Fibroblast of skin of abdomen (primary cell): ENCODE data around the gene ITGB2.

Experiments
- DNase-seq: peaks from one replicate; pipeline ENCODE4 v3.0.0-alpha.2; 2013

ITGB2 gene

DNA sequence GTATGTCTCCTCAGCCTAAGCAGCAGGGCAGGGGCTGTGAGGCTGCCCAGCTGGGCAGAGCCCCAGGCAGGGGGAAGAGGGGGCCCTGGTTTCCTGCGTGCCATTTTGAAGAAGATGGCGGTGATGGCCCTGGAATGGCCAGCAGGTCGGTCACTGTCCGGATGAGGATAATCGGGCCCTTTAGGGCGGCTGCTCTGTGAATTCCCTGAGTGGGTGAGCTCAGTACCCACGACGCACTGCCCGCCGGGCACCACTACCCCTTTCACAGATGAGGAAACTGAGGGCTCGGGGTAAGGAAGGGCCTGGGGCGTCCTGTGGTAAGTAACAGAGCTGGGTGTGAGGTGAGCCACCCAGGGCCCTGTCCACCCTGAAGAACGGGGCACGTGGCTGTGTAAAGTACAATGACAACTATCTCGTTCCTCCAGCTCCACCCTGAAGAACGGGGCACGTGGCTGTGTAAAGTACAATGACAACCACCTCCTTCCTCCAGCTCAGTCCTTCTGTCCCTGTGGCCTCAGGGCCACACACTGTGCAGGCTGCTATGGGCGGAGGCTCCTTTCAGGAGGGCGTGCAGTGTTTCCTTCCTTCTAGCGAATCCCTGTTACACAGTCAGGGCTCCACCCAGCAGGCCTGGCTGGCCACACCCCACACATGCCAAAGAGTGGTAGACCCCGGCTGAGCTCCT lies 23.2 kb downstream of the ITGB2 start:
- DNase-seq, result no peak

DNA sequence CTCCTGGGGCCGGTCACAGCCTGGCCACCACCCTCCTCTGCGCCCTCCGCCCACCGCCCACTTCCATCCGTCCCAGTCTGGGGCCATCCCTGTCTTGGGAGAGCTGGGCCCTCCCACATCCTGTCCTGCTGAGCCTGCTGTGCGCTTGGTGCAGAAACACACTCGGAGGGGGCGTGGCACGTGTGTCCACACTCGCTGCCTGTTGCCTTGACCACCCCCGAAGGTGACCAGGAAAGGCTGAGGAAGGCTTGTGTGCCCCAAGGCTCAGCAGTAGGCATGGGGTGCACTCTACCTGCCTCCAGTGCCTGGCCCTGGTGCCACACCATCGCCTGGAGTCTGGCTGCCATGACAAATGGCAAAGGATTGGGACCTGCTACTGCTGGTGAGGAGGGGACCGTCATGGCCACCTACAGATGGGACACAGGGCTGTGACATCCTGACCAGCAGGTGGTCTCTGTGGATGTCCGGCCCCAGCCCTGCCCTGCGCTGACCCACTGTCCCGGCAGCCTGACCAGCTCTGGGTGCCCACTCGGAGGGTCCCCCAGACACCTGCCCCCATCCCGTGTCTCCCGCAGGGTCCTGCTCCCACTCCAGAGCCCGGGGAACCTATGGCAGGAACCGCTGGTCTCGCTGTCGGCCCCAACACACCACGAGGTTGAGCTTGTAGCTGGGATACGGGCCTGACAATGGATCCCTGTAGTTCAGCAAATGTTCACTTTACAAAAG lies 24.0 kb downstream of the ITGB2 start:
- DNase-seq, result no peak

DNA sequence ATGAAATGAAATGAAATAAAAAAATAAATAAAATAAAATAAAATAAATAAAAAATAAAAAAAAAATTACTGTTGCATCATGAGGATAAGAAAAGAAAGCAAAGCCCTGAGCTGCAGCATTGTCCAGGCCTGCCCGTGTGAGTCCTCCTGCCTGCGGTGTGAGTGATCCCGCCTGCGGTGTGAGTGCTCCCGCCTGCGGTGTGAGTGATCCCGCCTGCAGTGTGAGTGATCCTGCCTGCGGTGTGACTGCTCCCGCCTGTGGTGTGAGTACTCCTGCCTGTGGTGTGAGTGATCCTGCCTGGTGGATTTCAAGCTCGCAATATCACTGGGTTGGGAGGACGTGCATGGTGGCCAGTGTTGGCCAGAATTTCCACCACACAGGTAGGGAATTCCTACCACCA lies 24.8 kb downstream of the ITGB2 start:
- no peak for DNase-seq

DNA sequence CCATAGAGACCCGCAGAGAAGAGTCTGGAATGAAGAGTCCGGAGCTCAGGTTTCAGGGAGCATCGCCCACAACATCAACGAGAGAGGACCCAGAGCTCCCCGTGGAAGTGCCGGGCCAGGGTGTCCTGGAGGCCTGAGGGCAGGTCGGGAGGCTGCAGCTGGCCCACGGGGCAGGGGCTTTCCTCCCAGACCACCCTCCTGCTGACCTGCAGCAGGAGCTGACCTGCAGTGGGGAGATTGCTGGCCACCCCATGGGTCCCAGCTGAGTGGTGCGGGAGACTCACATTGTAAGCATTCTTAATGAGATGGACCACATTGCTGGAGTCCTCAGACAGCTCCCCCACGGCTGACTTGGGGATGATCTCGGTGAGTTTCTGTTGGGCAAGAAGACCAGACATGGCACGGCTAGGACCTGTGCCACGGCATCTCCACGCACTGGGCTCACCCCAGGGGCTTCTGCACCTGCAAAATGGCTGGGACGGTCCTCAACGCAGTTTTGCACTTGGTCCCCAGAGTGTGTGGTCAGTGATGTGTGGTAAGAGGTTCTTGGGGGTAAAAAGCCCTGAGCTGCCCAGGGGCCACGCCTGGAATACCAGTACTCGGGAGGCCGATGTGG lies 25.9 kb downstream of the ITGB2 start:
- no peak for DNase-seq

DNA sequence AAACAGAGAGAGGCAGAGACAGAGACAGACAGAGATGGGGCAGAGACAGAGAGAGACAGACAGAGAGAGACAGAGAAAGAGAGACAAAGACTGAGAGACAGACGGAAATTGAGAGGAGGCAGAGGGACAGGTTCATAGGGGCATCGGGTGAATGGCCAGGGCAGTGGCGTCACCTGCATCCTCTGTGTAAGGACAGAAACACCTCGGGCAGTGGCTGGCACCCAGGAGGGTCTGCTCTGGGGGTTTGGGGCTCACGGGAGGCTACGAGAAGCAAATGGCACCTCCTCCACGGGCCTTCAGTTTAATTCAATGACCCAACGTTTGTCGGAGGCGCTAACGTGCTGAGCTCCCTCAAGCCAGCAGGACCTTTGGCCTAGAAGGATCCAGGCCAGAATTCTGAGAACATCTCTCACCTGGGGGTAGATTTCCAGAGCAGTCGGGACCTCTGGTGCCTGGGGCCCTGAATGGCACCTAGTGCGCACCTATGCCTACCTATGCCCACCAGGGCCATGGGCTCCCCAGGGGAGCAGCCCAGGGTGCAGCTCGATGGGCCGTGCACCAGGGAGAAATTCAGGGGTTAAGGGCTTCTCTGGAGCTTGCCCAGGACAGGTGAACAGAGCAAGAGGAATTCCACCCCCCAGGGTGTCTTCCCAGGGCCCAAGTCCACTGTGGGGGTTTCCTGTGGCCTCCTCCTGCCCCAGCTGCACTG lies 26.6 kb downstream of the ITGB2 start:
- DNase-seq, result no peak

GRCh38 chr21:44893278-44893556 lies 27.5 kb downstream of the ITGB2 start:
- DNase-seq, result no peak

DNA sequence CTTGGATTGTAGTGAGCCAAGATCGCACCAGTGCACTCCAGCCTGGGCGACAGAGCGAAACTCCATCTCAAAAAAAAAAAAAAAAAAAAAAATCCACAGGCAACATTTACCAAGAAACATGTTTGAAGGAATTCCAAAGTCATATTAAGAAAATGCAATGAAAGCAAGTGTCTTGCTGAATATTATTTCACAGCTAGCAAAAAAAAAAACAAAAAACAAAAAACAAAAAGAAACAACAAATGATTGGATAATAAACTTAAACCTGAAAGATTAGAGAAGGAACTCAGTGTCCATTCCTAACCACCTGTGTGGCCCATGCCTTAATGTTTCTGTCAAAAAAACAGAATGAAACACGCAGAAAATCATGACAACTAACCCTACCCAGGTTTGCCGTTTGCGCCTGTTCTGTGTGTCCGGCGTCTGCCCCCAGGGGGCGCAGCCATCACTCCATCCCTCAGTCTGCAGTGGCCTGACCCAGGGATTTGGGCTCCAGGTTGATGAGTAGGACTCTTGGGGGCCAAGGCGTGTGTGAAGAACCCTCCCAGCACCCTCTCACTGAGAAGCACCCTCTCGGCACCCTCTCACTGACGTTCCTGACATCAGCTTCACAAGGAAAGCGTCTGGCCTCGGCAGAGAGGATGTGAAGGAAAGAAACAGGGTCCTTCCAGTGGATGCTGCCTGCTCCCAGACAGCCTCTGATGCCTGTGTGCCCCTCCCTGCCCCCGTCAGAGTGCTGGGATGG lies 28.0 kb downstream of the ITGB2 start:
- DNase-seq, result no peak

GRCh38 chr21:44892095-44892494 lies 28.6 kb downstream of the ITGB2 start:
- DNase-seq, result no peak

- no peak for DNase-seq
These were observed 29.1 kb downstream of the ITGB2 start for GRCh38 chr21:44891631-44892031.

DNA sequence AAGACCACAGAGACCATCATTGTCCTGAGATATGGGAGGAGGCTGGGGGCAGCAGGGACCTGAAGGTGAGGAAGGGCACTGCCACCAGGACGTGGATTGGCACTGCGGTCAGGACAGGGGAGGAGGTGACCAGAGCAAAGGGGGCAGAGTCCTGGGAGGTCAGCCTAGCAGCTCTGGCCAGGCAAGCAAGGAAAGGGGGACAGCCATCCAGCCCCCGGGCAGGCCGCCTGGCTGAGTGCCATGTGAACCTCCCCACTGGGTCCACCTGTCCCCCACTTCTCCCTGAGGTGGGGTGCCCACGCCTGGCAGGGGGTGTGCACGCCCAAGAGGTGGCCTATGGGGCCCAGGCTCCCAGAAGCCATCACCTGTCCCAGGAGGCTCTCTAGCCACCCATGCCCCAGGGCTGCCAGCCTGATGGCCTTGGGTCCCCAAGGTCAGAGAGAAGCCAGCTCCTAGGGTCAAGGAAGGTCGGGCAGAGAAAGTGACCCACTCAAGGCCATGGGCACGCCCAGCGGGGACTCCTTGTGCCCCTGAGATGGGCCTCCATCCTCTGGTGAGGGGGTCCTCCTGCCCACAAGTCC lies 29.6 kb downstream of the ITGB2 start:
- DNase-seq, result no peak

GRCh38 chr21:44890338-44890931 lies 30.3 kb downstream of the ITGB2 start:
- no peak for DNase-seq

GRCh38 chr21:44889625-44890337 lies 30.9 kb downstream of the ITGB2 start:
- no peak for DNase-seq

DNA sequence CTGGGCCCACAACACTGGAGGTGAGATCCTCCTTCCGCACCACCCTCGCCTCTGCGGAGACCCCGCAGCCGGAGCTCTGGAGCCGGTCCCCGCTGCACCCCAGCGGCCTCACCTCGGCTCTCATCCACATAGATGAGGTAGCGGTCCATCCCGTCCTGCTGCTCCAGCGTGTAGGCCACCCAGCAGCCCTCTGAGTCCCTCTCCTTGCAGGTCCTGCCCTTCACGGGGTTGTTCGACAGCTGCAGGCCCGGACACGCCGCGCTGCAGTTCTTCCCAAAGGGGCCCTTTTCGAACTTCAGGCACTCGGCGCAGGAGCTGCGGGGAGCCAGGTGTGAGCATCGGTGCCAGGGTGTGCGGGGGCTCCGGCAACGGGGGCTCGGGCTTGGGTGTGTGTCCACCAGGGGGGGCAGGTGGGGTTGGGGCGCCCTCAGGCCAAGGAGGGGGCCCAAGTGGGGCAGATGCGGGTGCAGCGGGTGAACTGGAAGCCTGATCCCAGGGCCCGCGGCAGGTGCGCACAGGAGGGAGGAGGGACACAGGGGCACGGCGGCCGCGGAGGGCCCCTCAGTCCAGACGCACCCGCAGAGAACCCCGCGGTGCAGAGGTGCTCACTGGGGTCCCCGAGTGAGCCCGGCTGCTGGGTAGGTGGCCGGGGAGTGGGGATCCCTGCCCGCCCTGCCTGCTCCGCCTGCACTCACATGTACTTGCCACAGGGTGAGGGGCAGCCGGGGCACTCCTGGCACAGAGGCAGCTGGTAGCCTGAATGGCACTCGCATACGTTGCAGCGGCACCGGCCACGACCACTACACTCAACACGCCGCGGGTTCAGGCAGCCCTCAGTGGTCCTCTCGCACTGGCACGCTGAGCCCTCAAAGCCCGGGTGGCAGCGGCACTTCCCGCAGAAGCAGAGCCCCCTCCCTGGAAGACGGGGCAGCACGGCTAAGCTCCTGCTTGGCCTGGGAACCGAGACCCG lies 31.8 kb downstream of the ITGB2 start:
- DNase-seq, result no peak

DNA sequence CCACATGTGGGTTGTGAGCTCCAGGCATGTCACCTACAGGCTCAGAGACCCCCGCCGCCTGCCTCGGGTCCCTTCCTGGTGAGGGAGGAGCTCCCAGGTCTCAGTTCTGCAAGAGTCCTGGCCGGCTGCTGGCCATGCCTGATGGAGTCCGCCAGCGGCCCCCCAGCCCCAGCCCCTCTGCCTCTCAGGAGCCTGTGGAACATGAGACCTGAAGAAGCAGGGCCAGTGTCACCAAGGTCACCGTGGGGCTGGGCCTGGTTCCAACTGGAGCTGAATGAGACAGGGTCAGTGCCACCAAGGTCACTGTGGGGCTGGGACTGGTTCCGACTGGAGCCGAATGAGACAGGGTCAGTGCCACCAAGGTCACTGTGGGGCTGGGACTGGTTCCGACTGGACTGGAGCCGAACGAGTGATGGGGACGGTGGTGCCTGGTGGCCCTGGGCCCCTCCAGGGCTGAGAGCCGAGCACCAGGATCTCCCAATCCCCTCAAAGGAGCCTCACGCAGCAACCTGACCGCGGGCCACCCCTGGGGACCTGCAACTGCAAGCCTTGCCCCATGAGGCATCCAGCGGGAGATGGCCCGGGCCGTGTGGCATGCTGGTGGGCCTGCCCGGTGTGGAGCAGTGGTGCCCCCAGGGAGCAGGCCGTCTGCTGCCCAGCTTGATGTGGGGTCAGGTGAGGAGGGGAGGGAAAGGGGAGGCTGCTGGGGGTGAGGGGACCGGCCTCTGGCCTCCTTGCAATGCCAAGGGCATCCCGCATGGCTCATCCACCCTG lies 32.7 kb downstream of the ITGB2 start:
- DNase-seq, result no peak

DNA sequence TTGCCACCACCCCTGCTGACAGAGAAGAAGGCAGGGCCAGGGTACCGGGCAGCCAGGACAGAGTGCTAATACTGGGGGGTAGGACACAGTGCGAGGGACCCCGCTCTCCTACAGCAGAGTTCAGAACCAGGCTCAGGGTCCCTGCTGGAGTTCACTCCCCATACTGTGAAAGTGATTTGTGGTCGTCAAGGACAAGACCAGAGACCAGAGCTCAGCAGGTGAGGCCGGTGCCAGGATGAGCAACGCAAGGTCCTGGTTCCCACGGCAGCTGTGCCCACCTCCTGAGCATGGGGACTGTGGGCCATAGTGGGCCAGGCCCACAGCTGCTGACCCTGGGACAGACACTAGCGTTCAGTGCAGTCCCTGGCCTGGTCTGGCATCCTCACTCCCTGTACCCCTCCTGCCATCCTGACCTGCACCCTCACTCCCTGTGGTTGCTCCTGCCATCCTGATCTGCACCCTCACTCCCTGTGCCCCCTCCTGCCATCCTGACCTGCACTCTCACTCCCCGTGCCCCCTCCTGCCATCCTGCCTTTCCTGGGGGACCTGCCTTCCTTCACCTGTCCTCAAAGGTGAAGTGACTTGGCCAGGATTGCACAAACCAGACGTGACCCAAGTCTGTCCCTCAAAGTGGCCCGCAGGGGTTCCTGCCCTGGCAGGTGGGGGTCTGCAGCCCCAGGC lies 33.4 kb downstream of the ITGB2 start:
- no peak for DNase-seq

DNA sequence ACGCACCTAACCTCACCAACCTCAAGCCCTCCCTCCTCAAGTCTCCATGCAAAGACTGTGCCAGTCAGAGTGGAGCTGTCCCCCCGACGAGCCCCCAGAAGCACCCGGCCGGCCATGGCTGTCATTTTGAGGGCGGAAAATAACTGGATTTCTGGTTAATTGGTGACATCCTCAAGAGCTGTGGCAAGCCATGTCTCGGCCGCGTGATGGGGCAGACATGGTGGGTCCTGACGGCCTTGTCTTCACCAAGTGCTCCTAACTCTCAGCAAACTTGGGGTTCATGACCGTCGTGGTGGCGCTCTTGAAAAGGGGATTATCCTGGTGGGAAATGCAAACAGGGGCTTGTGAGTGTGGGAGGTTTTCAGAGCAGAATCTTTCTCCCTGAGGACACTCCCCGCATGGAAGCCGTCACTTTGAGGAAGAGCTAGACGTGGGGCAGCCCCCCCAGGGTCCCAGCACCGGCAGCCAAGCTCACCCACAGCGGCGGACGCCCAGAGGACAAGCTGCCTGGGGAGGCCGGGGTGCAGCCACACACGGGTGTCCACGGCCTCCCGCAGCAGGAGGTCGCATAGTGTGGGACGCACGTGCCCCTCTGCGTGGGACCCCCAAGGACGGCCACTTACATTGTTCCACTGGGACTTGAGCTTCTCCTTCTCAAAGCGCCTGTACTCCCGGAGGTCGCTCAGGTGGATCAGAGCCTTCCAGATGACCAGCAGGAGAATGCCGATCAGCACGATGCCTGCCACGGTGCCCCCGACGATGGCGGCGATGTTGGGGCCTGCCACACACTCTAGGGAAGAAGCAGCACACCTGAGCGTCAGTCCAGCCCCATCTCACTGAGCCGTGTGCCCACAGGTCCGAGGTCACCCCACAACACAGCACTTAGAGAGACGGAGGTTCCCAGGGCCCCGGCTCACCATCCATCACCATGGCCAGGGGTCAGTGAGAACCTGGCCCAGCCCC lies 34.3 kb downstream of the ITGB2 start:
- DNase-seq, result no peak

DNA sequence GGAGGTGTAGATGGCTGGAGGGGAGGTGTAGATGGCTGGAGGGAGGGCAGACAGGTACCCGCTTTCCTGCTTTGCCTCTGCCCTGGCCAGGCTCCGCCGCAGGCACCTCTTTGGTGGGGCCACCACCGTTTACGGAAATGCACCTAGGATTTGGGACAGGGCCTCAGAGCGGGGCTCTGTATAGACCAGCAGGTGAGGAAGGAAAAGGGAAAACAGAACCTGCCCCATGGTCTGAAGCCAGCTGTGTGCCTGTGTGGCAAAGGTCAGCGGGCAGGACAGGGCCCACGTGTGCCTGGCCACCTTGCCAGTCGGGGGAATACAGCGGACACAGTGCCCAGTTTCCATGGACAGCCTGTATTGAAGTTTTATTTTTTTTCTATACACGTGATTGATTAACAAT lies 35.1 kb downstream of the ITGB2 start:
- DNase-seq, result no peak

DNA sequence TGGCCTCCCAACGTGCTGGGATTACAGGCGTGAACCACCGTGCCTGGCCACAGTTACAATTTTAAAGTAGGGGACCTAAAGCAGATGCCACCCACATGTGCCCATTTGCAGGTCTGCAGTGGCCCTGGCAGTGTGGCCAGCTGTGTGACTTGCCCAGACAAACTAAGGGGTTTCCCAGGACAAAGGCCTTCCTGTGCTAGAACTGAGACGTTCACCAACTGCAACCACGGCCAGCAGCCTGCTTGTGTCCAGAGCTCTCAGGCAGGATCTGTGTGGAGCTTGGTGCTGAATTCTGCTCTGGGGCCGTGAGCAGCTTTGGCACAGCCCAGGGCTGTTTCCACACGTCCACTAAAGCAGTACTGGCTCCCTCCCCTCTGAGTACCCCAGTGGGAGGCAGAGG lies 36.6 kb downstream of the ITGB2 start:
- no peak for DNase-seq
